Heart left ventricle (tissue), 16 donors: ENCODE results near the gene LNPEP. TPM values are rescaled to one million over a fixed set of nuclear protein-coding genes. Genes with fewer than 3 reads are reported as not detected.

Experiments used
- ATAC-seq, 4 donors: fragments of 200-7000 bp; cut with Tn5 transposase; one replicate each; pipeline ENCODE4 v1.9.1; 2020 to 2022; ENCODE audit warnings: moderate library complexity in 4 of 4, mild to moderate bottlenecking in 3 of 4, moderate number of reproducible peaks in 1 of 4
- DNase-seq, 5 donors: peaks; one replicate each; pipeline ENCODE4 v3.0.0-alpha.2; 2020
- H3K27ac ChIP-seq, 12 donors: fragments of 200-600 bp; sonication (generic) in 4 of 12; one replicate each; pipeline versions ENCODE4 v1.5.0 to v1.8.0; 2016 to 2022; ENCODE audit warnings: mild to moderate bottlenecking in 2 of 12
- H3K27me3 ChIP-seq, 9 donors: fragments of 200-600 bp; sonication (generic) in 2 of 9; one replicate each; pipeline versions ENCODE4 v1.5.1 to v1.8.0; 2016 to 2022; ENCODE audit warnings: mild to moderate bottlenecking in 3 of 9
- H3K36me3 ChIP-seq, 9 donors: fragments of 200-600 bp; sonication (generic) in 2 of 9; one replicate each; pipeline versions ENCODE4 v1.5.0 to v1.8.0; 2018 to 2022; ENCODE audit warnings: mild to moderate bottlenecking in 2 of 9
- H3K4me1 ChIP-seq, 12 donors: fragments of 200-600 bp; sonication (generic) in 4 of 12; one replicate each; pipeline versions ENCODE4 v1.5.0 to v1.8.0; 2016 to 2022; ENCODE audit warnings: mild to moderate bottlenecking in 3 of 12
- H3K4me3 ChIP-seq, 12 donors: fragments of 200-600 bp; sonication (generic) in 4 of 12; one replicate each; pipeline versions ENCODE4 v1.5.0 to v1.8.0; 2017 to 2022; ENCODE audit warnings: mild to moderate bottlenecking in 9 of 12, moderate library complexity in 4 of 12
- H3K9me3 ChIP-seq, 12 donors: fragments of 200-600 bp; sonication (generic) in 4 of 12; one replicate each; pipeline versions ENCODE4 v1.5.0 to v1.8.0; 2016 to 2022; ENCODE audit warnings: mild to moderate bottlenecking in 1 of 12
- CTCF ChIP-seq, 12 donors: fragments of 200-600 bp; sonication (generic) in 4 of 12; IDR thresholded peaks; one replicate each; pipeline versions ENCODE4 v1.5.0 to v1.8.0; 2018 to 2022; ENCODE audit warnings: antibody characterized with exemption in 12 of 12, mild to moderate bottlenecking in 5 of 12
- POLR2A ChIP-seq, 2 donors: fragments of 450-650 bp; IDR thresholded peaks; one replicate each; pipeline ENCODE4 v1.6.1; 2017; ENCODE audit warnings: antibody characterized with exemption in 2 of 2, mild to moderate bottlenecking in 2 of 2, moderate library complexity in 2 of 2
- WGBS, 4 donors: extraction: QIAGEN DNeasy Blood & Tissue Kit in 2 of 4; methylation state at CpG; one replicate each; pipeline versions ENCODE4 v1.1.5 to v1.1.7; 2013 to 2018; 5-methylcytosine and 5-hydroxymethylcytosine counted together
- intact Hi-C, 10 donors: fragments of 100-400 bp; cut with DNase I; formaldehyde crosslinking; loops; one replicate each; pipeline versions ENCODE4 v1.11.1 to v1.14.2; 2022
- polyA plus RNA-seq, 2 donors: library from polyadenylated mRNA; stranded (reverse); fragments of 200-250 nt; gene quantifications; one replicate each; pipeline ENCODE4 v1.2.3, GENCODE V29; 2013
- total RNA-seq, 9 donors: library from RNA; depleted of rRNA in 2 of 9; stranded (reverse); fragments of >200 nt in 2 of 9; fragmentation: NEBNext Ultra II Directional in 3 of 9; extraction: Animal tissue kit (Norgen Biotek cat#: 25700) in 3 of 9; gene quantifications; one replicate each; pipeline versions ENCODE4 v1.1.0 to v1.2.4, GENCODE V29; 2016 to 2023
- donor health status: ischemic (EF 13 %, LVEDD 7.1; RV severe dilation, severe dysfunction).
- donor health status: healthy with polysubstance abuse.
- donor health status: DM: no; HTN: yes; CAD: no.
- donor health status: DM: no; HTN: no; CAD: no.
- donor health status: ischemic (EF 25% LVEDD 6.9; RV normal size, moderate dysfunction).
- donor health status: ischemic (EF 25% LVEDD 5.7; RV mildly dilated, moderate dysfunction).
- donor health status: healthy.
- donor health status: DM: yes; HTN: yes; CAD: no.
- donor health status: ischemic (EF 35%, LVEDD 5.7; RV mildly dilated, moderate dysfunction).
- donor health status: nonischemic (EF 11% LVEDD 7.7; RV severe dilation, severe dysfunction).
- donor health status: DM: yes; HTN: yes; CAD: no.
- donor health status: PGD.
- donor health status: ischemic (EF 29% LVEDD 5.4; RV normal size, mild dysfunction).
- donor health status: nonischemic (EF 23%, LVEDD 6.1; RV moderate dilation, normal function).

Gene LNPEP
- total and polyA plus RNA-seq, 11 donors, result 8.6 to 82.2 (median 53.1) TPM

DNA sequence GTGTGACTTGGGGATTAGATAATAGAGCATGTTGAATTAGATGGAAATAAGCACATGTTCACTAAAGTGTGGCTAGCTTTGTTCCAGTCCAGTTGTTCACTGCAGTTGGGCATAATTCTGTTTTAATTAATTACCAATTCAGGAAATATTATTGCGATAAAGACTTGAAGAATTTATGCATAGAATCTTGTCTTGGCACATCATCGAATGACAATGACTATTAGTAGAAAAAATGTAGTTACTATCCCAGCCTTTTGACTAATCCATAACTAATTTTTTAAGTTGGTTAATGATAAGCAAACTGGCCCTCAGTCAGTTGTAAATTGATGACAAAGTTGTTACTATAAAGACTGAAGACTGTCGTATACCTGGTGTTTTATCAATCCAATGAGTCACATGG is 10.5 kb downstream of the LNPEP start:
- Histone ChIP-seq H3K36me3 (no peaks in the 10 kb centered on the region), H3K27me3 (no peaks in the 10 kb centered on the region), H3K4me3 (no peak overlapping the region), H3K9me3 (no peaks in the 10 kb centered on the region), H3K27ac (no peak overlapping the region), H3K4me1 (peaks cover 0 to 22% (median 0%) of the 10 kb centered on the region in 12 donors)
- DNase-seq, result no peak
- TF ChIP-seq POLR2A (IDR thresholded peaks at IDR 0.05), result no peak
- no peak for TF ChIP-seq CTCF (IDR thresholded peaks at IDR 0.05)
- ATAC-seq, result no peak
- WGBS, 4 donors, result 84 to 92% (median 89%) methylated on average over 3 of the region's 3 CpGs
- intact Hi-C loops, result no loop called here

GRCh38 chr5:96952118-96952750 is 16.4 kb downstream of the LNPEP start:
- 45 to 56% (median 53%) methylated on average over 3 of the region's 3 CpGs for WGBS, 4 donors
- peak overlapping the region in 11 of 12 donors; percentile 16 to 80 (median 58) for H3K27ac ChIP-seq

DNA sequence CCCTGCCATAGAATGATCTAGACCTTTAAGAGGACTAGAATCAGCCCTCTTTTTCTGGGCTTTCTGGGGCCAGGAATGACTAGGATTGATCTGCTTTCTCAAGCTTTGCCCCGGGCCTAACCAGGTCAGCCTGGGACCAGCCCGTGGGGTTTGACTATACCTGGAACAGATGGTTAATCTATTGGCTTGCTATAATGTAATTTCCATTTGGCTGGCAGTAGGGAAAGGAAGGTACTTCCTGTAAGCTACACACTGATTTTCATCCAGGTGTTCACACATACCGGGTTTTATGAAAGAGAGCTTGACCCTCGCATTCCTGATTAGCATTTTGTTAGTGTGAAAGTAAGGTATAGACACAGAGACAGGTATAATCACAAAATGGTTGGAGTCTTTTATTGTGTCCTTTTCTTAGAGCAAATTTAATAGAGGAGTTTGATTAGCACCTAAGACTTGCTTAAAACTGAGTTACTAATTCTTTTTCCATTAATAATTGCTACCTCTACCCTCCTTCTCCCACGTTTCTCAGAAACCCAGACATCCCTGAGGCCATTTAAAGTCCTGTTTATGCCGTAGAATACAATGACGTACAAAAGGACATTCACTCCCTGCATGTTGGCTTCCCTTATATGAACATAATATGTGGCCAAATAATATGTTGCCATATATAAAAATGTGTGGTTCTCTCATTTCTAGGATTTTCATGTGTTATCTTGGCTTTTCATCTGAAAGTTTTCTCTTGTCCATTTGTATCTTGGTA is 17.3 kb downstream of the LNPEP start:
- WGBS, 4 donors, result 65 to 75% (median 73%) methylated on average over 7 of the region's 7 CpGs
- no peaks in the 10 kb centered on the region for H3K27me3 ChIP-seq
- DNase-seq, result no peak
- H3K36me3 ChIP-seq, result no peaks in the 10 kb centered on the region
- intact Hi-C loops, result no loop called here
- no peaks in the 10 kb centered on the region for H3K9me3 ChIP-seq
- H3K4me1 ChIP-seq, result peaks cover 6 to 41% (median 27%) of the 10 kb centered on the region in 12 donors
- TF ChIP-seq CTCF (IDR thresholded peaks at IDR 0.05) (no peak), POLR2A (IDR thresholded peaks at IDR 0.05) (no peak)
- no peak overlapping the region for H3K4me3 ChIP-seq
- H3K27ac ChIP-seq, result peak overlapping the region in 11 of 12 donors; percentile 16 to 80 (median 58)
- ATAC-seq, result peak in 2 of 4 donors; percentile 16 to 23

More at GRCh38 chr5:96952118-96952750, 16.4 kb downstream of the LNPEP start:
- intact Hi-C loops, result no loop called here
- peaks cover 6 to 41% (median 24%) of the 10 kb centered on the region in 12 donors for H3K4me1 ChIP-seq
- ATAC-seq (peak; percentile 77 to 87 (median 82)), DNase-seq (no peak)
- TF ChIP-seq CTCF (IDR thresholded peaks at IDR 0.05) (peak in 1 of 12 donors; percentile 13), POLR2A (IDR thresholded peaks at IDR 0.05) (no peak)
- H3K27me3 ChIP-seq, result no peaks in the 10 kb centered on the region
- H3K4me3 ChIP-seq, result no peak overlapping the region
- no peaks in the 10 kb centered on the region for H3K9me3 ChIP-seq
- no peaks in the 10 kb centered on the region for H3K36me3 ChIP-seq
